GM13976 (cell line): ENCODE results near the gene CRTC1.

Experiments used
- DNase-seq: peaks from one replicate; pipeline ENCODE4 v3.0.0; 2012; ENCODE audit warnings: low spot score
- in situ Hi-C: fragments of 300-500 bp; cut with MboI; formaldehyde crosslinking; loops from one replicate; pipeline ENCODE4 v1.12.0; 2022; ENCODE audit warnings: low sequenced_read_pairs, mixed read lengths, inconsistent platforms; ENCODE audit not compliant: unreplicated experiment
- TF ChIP-seq, protein P1 (sequence below): IDR thresholded peaks from 2 replicates; pipeline ENCODE4 v1.5.1; 2012; ENCODE audit warnings: borderline replicate concordance, mild to moderate bottlenecking; ENCODE audit not compliant: insufficient read depth; ENCODE audit errors: extremely low read depth, missing control alignments, control extremely low read depth

The CRTC1 gene

GRCh38 chr19:18735752-18736151 lies 52.3 kb downstream of the CRTC1 start:
- in situ Hi-C loops, result no loop called here
- DNase-seq, result no peak

DNA sequence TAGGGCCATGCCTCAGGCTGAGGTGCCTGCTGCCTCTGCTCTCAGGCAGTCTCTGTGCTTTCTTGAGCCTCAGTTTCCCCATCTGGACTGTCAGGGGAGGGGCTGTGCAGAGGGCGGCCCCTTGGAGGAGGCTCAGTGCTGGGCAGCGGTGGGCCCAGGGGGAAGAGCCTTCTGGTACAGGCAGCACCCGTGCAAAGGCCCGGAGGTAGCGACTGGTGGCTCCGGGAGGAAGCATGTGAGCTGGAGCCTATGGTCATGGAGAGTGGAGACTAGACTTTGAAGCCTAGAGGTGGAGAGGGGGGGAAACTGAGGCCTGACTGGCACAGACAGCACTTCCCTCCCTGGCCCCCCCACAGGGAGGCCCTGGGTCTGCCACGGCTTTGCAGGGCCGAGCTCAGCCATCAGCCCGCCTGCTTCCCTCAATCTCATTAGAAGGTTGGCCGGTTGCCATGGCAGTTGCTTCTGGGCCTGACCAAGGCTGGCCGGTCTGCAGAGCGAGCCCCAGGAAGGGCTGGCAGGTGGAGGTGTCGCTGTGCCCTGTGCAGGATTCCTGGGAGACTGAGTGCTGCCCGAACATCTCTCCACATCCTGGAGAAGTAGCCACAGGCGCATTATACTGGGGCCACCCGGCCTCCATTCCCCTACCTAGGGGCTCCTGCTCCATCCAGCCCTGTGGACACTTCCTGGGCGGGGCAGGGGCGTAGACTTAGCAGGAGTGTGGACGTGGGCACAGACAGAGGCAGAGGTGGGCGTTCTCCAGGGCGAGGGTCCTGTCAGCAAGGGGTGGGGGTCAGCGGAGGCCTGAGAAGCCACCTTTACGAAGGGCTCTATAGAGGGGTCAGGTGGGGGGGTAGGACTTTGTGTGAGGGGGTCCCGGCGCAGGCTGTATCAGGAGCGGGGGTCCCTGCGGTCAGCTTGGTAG lies 53.2 kb downstream of the CRTC1 start:
- in situ Hi-C loops, result no loop called here
- DNase-seq, result no peak
- TF ChIP-seq, protein P1, sequence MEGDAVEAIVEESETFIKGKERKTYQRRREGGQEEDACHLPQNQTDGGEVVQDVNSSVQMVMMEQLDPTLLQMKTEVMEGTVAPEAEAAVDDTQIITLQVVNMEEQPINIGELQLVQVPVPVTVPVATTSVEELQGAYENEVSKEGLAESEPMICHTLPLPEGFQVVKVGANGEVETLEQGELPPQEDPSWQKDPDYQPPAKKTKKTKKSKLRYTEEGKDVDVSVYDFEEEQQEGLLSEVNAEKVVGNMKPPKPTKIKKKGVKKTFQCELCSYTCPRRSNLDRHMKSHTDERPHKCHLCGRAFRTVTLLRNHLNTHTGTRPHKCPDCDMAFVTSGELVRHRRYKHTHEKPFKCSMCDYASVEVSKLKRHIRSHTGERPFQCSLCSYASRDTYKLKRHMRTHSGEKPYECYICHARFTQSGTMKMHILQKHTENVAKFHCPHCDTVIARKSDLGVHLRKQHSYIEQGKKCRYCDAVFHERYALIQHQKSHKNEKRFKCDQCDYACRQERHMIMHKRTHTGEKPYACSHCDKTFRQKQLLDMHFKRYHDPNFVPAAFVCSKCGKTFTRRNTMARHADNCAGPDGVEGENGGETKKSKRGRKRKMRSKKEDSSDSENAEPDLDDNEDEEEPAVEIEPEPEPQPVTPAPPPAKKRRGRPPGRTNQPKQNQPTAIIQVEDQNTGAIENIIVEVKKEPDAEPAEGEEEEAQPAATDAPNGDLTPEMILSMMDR, result no peak

More at GRCh38 chr19:18735752-18736151, 52.3 kb downstream of the CRTC1 start:
- TF ChIP-seq, protein P1, result no peak

- TF ChIP-seq, protein P1, result no peak
- no peak for DNase-seq
Observed at GRCh38 chr19:18737337-18737953, 54.0 kb downstream of the CRTC1 start.

DNA sequence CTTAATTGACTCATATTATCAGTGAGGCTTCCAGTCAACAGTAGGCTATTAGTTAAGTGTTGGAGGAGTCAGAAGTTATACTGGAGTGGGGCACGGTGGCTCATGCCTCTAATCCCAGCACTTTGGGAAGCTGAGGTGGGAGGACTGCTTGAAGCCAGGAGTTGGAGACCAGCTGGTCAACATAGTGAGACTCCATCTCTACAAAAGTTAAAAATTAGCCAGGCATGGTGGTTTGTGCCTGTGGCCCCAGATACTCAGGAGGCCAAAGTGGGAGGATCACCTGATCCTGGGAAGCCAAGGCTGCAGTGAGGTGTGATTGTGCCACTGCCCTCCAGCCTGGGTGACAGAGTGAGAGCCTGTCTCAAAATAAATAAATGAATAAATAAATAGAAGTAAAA lies 54.5 kb downstream of the CRTC1 start:
- in situ Hi-C loops, result no loop called here
- no peak for DNase-seq

More at GRCh38 chr19:18737337-18737953, 54.0 kb downstream of the CRTC1 start:
- in situ Hi-C loops, result no loop called here

DNA sequence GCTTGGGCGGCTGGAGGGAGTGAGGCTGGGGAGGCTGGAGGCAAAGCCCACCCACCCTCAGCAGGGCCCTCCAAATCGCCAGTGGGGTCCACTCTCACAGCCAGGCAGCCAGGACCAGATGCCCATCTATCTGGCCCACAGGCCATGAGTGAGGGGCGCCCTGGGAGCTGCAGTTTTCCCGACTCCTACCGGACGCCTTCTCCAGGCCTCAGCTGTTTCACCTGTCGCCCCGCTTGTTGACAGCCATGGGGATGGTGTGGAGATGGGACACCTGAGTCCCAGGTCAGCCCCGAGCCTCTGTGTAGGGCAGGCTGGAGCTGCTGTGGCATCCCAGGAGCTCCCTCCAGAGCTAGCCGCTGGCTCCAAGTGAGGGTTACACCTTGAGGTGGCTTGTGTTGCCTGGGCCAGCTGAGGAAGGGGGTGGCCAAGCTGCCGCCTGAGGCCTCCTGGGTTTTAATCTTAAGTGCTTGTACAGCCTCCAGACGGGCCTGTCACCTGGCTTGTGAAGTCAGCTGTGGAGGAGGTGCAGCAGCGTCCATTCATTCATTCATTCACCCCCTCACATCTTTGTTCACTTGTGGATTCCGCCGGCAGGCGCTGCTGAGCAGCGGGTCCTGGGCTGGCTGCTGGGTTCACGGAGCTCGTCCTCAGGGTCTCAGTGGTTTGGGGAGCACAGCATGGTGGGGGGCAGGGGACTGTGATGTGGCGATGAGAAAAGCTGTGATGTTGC lies 55.6 kb downstream of the CRTC1 start:
- no peak for DNase-seq
- in situ Hi-C loops, result no loop called here
- TF ChIP-seq, protein P1, result no peak

More for the DNA sequence above, 54.5 kb downstream of the CRTC1 start:
- TF ChIP-seq, protein P1, result no peak
